Stimulated activated CD8-positive, alpha-beta memory T cell treated with anti-CD3 and anti-CD28 coated beads, Interleukin-15, amount 100 ng/mL, for 24 hours (primary cell): ENCODE results near the gene FNDC11.

Source experiments
- DNase-seq: peaks from one replicate; pipeline ENCODE4 v3.0.0-alpha.2; 2020; ENCODE audit warnings: low read depth

FNDC11 gene

DNA sequence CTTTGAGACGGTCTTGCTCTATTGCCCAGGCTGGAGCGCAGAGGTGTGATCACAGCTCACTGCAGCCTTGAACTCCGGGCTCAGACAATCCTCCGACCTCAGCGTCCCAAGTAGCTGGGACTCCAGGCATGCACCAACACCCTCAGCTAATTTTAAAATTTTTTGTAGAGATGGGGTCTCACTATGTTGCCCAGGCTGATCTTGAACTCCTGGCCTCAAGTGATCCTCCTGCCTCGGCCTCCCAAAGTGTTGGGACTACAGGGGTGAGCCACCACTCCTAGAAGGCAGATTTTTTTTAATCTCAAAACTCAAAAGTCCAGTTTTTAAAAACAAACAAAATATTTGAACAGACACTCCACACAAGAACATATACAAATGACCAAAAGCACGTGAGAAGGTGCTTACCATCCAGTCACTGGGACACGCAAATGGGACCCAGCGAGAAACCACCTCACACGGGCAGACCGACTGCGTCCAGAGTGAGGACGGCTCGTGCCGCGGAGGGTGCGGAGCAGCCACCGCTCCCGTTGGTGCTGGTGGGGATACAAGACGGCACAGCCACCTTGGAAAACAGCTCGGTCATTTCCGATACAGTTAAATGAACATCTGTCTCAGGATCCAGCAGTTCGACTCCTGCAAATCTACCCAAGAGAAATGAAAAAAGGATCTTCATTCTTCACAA, 28.6 kb downstream of the FNDC11 start:
- DNase-seq = no peak

DNA sequence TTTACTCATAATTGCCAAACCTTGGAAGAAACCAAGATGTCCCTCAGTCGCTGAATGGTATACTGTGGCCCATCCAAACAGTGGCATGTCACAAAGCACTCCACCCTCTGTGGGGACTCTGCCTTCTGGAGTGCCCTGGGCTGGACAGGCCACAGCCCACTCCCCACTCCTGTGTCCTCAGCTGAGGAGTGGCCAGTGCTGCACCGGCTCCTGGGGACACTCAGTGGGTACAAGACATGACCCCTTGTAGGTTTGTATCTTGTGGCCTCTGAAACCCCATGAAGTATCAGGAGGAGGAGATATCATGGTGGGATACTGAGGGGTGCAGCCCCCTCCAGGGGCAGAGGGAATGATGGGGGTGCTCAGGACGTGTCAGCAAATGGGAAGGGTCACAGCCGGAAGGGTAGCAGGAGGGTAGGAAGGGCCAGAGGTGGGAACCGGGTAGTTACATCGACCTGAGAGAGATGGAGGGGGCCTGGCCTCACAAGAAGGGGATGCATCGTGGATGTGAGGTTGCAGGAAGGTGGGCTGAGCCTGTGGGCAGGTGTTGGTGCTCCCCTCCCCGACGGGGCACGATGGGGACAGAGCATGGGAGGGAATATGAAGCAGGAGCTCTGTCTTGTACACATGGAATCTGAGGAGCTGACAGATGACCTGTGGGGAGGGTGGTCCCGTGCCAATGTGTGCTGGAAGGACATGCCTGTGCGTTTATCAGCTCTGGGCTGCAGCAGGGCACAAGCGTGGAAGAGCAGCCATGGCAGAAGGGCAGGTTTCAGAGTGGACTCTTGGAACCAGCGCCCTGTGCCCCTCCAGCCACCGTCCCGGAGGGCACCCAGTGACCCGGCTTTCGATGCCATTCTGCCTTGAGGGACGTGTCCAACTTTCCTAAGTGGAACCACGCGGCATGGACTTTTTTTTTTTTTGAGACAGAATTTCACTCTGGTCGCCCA, 31.9 kb downstream of the FNDC11 start:
- no peak for DNase-seq

- no peak for DNase-seq
These were observed 32.8 kb downstream of the FNDC11 start for GRCh38 chr20:63586797-63587196.

GRCh38 chr20:63587256-63587655, 33.3 kb downstream of the FNDC11 start:
- no peak for DNase-seq

- DNase-seq = no peak
These were observed 34.0 kb downstream of the FNDC11 start for GRCh38 chr20:63587776-63588591.

- DNase-seq = no peak
These were observed 34.7 kb downstream of the FNDC11 start for GRCh38 chr20:63588641-63589041.

GRCh38 chr20:63589261-63590217, 35.6 kb downstream of the FNDC11 start:
- no peak for DNase-seq

DNA sequence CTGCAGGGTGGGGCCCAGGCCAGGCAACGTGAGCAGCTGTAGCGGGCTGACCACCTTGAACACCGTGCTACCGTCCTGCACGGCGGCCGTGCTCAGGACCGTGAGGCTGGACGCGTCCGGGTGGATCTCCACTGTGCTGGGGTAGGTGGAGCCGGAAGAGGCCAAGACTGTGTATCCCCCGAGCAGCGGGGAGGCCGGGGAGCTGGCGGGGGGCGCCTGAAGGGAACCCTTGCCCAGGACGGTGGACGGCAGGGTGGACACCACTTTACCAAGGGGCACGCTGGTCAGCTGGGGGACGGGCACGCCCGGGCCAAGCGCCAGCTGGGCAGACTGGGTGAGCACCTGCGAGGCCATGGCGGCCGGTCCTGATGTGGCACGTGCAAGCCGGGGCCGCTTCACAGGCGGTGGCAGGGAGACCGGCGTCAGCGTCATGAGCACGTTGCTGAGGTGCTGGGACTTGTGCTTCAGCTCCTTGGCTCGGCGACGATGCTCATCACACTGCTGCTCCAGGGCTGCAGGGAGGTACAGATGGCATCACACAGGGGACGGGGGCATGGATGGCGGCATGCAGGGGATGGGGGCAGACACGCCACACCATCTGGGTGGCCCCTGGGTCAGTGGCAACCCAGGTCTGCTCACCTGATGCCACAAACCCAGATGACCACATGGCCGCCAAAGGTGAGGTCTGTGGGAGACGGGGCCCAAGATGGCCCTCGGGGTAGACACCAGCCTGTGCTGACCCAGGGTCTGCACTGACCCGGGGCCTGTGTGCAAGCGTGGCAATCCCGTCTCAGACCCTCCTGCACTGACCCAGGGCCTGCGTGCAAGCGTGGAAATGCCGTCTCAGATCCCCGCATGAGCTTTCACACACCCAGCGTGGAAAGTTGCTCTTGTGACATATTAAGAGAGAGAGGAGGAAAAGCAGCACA, 36.5 kb downstream of the FNDC11 start:
- DNase-seq = no peak

GRCh38 chr20:63591147-63591533, 37.2 kb downstream of the FNDC11 start:
- no peak for DNase-seq

DNA sequence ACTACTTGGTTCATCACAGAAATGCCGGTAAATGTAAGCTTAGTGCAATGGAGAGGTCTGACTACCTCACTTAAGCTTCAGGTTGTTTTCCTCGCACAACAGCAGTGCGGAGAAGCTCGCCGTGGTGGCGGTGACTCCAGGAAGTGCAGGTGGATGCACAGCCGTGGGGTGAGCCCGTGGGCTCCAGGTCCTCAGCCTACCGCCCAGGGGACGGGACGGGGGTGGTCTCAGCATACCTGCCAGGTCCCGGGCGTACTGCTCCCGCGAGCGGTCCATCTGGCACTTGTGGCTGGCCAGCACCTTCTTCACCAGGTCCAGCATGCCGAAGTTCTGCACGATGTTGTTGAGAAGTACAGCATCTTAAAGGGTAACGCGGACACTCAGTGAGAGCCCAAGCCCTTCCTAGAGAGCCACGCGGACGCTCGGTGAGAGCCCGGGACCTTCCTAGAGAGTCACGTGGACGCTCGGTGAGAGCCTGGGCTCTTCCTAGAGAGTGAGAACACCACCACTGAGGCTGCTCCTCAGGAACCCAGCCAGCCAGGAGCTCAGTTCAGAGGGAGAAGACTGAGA, 37.9 kb downstream of the FNDC11 start:
- DNase-seq = no peak

DNA sequence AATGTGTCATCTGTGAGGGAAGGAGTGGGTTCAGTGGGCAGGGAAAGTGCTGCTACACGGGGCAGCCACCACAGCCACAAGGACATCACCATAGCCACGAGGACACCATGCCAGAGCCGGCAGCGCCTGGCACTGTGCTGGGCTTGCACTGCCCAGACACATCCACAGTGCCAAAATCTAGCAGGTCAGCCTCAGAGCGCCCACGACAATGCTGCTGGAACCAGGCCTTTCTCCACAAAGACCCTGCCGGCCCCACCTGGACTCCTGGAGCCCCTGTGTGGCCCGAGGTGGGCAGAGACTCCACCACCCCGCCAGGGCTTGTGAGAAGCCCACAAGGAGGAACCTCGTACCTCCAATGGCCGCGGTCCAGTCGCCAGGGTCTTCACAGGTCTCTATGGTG, 38.7 kb downstream of the FNDC11 start:
- DNase-seq = no peak

DNA sequence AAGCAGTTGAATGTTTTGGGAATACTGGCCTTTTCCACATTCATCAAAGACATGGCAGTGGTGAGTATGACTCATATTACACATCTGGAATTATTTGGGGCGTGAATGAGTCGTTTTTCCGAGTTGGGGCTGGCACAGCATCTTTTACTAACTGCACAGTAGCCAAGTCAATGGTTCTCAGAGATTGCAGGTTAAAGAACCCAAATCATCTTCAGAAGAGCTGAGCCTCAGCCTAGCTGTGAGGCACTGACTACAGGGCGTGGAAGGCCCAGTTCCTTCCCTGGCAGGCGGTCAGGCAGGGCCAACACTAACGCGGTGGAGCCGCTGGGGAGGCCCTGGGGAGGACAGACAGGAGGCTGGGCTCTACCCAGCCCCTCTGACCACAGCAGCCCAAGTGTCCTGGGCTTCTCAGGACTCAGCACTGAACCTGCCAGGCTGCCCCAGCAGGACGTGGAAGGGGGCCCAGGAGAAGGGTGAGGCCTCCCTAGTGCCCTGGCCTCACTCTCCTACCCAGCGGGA, 40.1 kb downstream of the FNDC11 start:
- no peak for DNase-seq

- no peak for DNase-seq
These were observed 41.6 kb downstream of the FNDC11 start for GRCh38 chr20:63595416-63596127.

DNA sequence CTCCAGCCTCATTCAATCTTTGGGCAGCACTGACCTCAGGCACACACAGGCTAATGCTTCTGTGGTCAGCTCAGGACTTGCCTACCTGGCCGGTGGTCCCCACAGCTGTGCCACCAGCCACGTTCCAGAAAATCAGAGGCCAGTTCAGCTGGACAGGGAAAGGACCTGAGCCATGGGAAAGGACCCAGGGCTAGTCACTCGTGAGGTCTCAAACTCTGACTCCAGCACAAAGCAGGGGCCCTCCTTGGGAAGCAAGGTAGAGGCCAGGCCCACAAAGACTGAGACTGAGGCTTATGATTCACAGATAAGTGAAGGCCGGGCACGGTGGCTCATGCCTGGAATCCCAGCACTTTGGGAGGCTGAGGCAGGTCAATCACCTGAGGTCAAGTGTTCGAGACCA, 42.5 kb downstream of the FNDC11 start:
- DNase-seq = no peak

- no peak for DNase-seq
These were observed 43.9 kb downstream of the FNDC11 start for GRCh38 chr20:63597651-63598478.

GRCh38 chr20:63598479-63599395, 44.8 kb downstream of the FNDC11 start:
- no peak for DNase-seq
